Measurements from ENCODE around the gene CD300LG.

Gene CD300LG

GRCh38 chr17:43901861-43902589 lies 55.0 kb downstream of the CD300LG start:
- Mint-ChIP-seq H3K27me3 (ENCODE audit: low read depth) (peaks cover 14% of the 10 kb centered on the region), H3K36me3 (ENCODE audit: low read depth) (no peaks in the 10 kb centered on the region), H3K4me3 (peak overlapping the region in 2 of 3 experiments; percentile 69 to 88), H3K4me1 (peaks cover 29% of the 10 kb centered on the region), H3K9me3 (no peaks in the 10 kb centered on the region), H3K27ac (no peak overlapping the region)
- TF ChIP-seq CTCF (IDR thresholded peaks at IDR 0.05; ENCODE audit: unreplicated experiment in 3 of 3): no peak

- Mint-ChIP-seq H3K4me1 (peaks cover 34% of the 10 kb centered on the region), H3K4me3 (peak overlapping the region; percentile 89 to 90 (median 89)), H3K36me3 (ENCODE audit: low read depth) (no peaks in the 10 kb centered on the region), H3K27ac (no peak overlapping the region), H3K27me3 (ENCODE audit: low read depth) (peaks cover 17% of the 10 kb centered on the region), H3K9me3 (no peaks in the 10 kb centered on the region)
- no peak for TF ChIP-seq CTCF (IDR thresholded peaks at IDR 0.05; ENCODE audit: unreplicated experiment in 3 of 3)
Measured at GRCh38 chr17:43905400-43905984, 58.5 kb downstream of the CD300LG start.

DNA sequence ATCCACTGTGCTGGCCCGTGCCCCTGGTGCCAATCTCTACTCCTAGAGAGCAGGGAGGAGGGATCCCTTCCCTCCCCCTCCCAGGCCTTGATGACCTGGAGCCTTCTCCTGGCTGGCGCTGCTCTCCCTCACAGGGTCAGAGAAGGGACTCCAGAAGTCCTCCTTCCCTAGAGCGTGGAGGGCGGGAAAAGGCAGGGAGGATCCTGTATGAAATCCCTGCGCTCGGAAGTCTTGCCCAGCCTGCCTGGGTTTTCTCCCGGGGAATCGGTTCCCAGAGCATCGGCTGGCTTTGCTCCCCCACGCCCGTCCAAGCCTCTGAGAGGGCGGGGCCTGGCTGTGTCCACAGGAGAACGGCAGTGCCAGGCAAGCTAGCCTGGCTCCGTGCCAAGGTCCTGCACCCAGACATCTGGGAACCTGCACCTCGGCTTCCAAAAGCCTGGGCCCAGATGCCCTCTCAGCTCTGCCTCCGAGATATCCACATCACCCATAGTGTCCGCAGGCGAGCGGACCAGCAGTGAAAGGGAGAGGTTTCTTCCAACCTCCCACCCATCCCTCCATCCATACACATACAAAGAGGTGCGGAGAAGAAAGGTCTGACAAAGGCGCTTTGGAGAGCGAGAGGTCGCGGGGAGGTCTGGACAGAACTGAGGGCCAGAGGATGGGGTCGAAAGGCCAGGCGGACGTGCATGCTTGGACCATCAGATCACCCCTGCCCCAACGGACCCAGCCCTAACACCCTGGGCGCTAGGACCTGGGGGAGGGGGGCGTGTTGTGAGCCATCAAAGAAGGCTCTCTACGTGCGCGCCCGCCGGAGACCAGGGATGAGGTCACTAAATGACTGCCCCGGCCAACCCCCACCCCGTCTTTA lies 59.2 kb downstream of the CD300LG start:
- Mint-ChIP-seq H3K4me1 (peaks cover 26% of the 10 kb centered on the region), H3K27me3 (ENCODE audit: low read depth) (peaks cover 13% of the 10 kb centered on the region), H3K36me3 (ENCODE audit: low read depth) (no peaks in the 10 kb centered on the region), H3K9me3 (no peaks in the 10 kb centered on the region), H3K27ac (peak overlapping the region; percentile 19 to 38 (median 24)), H3K4me3 (peak overlapping the region; percentile 89 to 90 (median 89))
- TF ChIP-seq CTCF (IDR thresholded peaks at IDR 0.05; ENCODE audit: unreplicated experiment in 3 of 3): no peak

DNA sequence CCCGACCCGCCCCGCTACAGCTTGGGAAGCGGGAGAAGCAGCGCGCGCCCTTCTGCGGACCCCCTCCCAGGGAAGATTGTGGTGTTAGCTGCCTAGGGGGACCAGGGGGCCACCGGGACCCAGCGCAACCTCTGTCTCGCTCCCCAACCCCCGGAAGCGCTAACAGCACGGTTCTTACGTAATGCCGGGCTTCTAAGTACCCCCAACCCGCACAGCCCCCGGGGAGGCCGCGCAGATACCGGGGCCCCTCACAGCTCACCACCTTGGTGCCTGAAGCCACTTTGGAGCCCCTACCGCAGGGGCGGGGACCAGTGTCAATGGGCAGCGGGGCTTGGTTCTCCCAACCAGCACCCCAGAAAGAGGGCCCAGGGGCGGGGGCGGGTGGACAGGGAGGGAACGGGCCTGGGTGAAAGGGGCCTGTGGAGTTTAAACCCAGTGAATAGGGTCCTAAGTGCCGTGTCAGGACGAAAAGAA lies 60.0 kb downstream of the CD300LG start:
- H3K4me1 Mint-ChIP-seq: peaks cover 19% of the 10 kb centered on the region
- H3K27me3 Mint-ChIP-seq (ENCODE audit: low read depth): peaks cover 13% of the 10 kb centered on the region
- peak overlapping the region; percentile 24 to 87 (median 82) for H3K27ac Mint-ChIP-seq
- no peaks in the 10 kb centered on the region for H3K36me3 Mint-ChIP-seq (ENCODE audit: low read depth)
- peak overlapping the region; percentile 89 to 90 (median 89) for H3K4me3 Mint-ChIP-seq
- H3K9me3 Mint-ChIP-seq: no peaks in the 10 kb centered on the region
- TF ChIP-seq CTCF (IDR thresholded peaks at IDR 0.05; ENCODE audit: unreplicated experiment in 3 of 3): no peak

GRCh38 chr17:43907425-43907981 lies 60.5 kb downstream of the CD300LG start, which contains the start of gene MPP2:
TSS of gene MPP2 (minus strand) at chr17:43907536. CDS start at chr17:43904460, 3,076 bp downstream.
- no peaks in the 10 kb centered on the region for H3K9me3 Mint-ChIP-seq
- H3K4me1 Mint-ChIP-seq: peaks cover 18% of the 10 kb centered on the region
- no peaks in the 10 kb centered on the region for H3K36me3 Mint-ChIP-seq (ENCODE audit: low read depth)
- H3K27ac Mint-ChIP-seq: peak within 1 kb of the TSS; percentile 80 to 87 (median 82)
- TF ChIP-seq CTCF (IDR thresholded peaks at IDR 0.05; ENCODE audit: unreplicated experiment in 3 of 3): peak in 1 of 3 experiments; percentile 15
- peak within 1 kb of the TSS; percentile 89 to 90 (median 89) for H3K4me3 Mint-ChIP-seq
- peaks cover 13% of the 10 kb centered on the region for H3K27me3 Mint-ChIP-seq (ENCODE audit: low read depth)
